Thymus (tissue), 11 donors: ENCODE measurements around the gene KRTAP21-3. TPM values are rescaled to one million over a fixed set of nuclear protein-coding genes. Genes with fewer than 3 reads are reported as not detected.

ENCODE experiments used
- DNase-seq, 9 donors: peaks; one replicate each; pipeline ENCODE4 v3.0.0-alpha.2; 2013; ENCODE audit warnings: low spot score in 9 of 9, low read depth in 6 of 9, missing footprints in 1 of 9
- H3K27ac ChIP-seq, 2 donors: one replicate each; pipeline ENCODE4 v1.5.1; 2013; ENCODE audit warnings: control low read depth in 1 of 2, low read depth in 1 of 2, low read length in 1 of 2, mild to moderate bottlenecking in 1 of 2, moderate library complexity in 1 of 2
- H3K27me3 ChIP-seq, 2 donors: one replicate each; pipeline ENCODE4 v1.5.1; 2013; ENCODE audit warnings: low read length in 1 of 2; ENCODE audit not compliant: control insufficient read depth in 2 of 2, insufficient read depth in 1 of 2
- H3K36me3 ChIP-seq, 2 donors: one replicate each; pipeline ENCODE4 v1.5.1; 2013; ENCODE audit warnings: low read length in 1 of 2, mild to moderate bottlenecking in 1 of 2, moderate library complexity in 1 of 2; ENCODE audit not compliant: control insufficient read depth in 2 of 2, insufficient read depth in 2 of 2
- H3K4me1 ChIP-seq, 2 donors: one replicate each; pipeline ENCODE4 v1.5.1; 2013; ENCODE audit warnings: low read length in 2 of 2; ENCODE audit not compliant: control insufficient read depth in 2 of 2, insufficient read depth in 2 of 2
- H3K4me3 ChIP-seq, 2 donors: one replicate each; pipeline ENCODE4 v1.5.1; 2013; ENCODE audit warnings: low read length in 2 of 2, control low read depth in 1 of 2, mild to moderate bottlenecking in 1 of 2
- H3K9me3 ChIP-seq, 2 donors: one replicate each; pipeline ENCODE4 v1.5.1; 2013; ENCODE audit warnings: low read length in 1 of 2, mild to moderate bottlenecking in 1 of 2; ENCODE audit not compliant: control insufficient read depth in 2 of 2, insufficient read depth in 1 of 2
- WGBS: extraction: QIAGEN DNeasy Blood & Tissue Kit; methylation state at CpG from one replicate; pipeline ENCODE4 v1.1.7; 2013; 5-methylcytosine and 5-hydroxymethylcytosine counted together
- polyA plus RNA-seq: library from polyadenylated mRNA; stranded (reverse); fragments of 200-250 nt; gene quantifications from one replicate; pipeline ENCODE4 v1.2.3, GENCODE V29; 2013
- total RNA-seq: library from RNA; stranded (reverse); fragments of 120-200 nt; gene quantifications from one replicate; pipeline ENCODE4 v1.2.4, GENCODE V29; 2013
- donor health status: healthy.

Gene KRTAP21-3
- total and polyA plus RNA-seq, 2 donors, result not detected

GRCh38 chr21:30717105-30717504 lies 1.5 kb downstream of the KRTAP21-3 start:
- Histone ChIP-seq H3K36me3 (no peaks in the 10 kb centered on the region), H3K9me3 (no peaks in the 10 kb centered on the region), H3K27ac (no peak overlapping the region), H3K4me3 (no peak overlapping the region), H3K27me3 (no peaks in the 10 kb centered on the region), H3K4me1 (no peaks in the 10 kb centered on the region)
- WGBS, result 95% methylated on average over 2 of the region's 2 CpGs
- DNase-seq, result no peak

- no peak for DNase-seq
- H3K36me3 ChIP-seq, result no peaks in the 10 kb centered on the region
- H3K4me1 ChIP-seq, result no peaks in the 10 kb centered on the region
- H3K27ac ChIP-seq, result no peak overlapping the region
- no peak overlapping the region for H3K4me3 ChIP-seq
- H3K27me3 ChIP-seq, result no peaks in the 10 kb centered on the region
- H3K9me3 ChIP-seq, result no peaks in the 10 kb centered on the region
- WGBS, result 95% methylated on average over 2 of the region's 2 CpGs
Observed at GRCh38 chr21:30714946-30715345, 3.6 kb downstream of the KRTAP21-3 start.

- H3K36me3 ChIP-seq, result no peaks in the 10 kb centered on the region
- H3K4me1 ChIP-seq, result no peaks in the 10 kb centered on the region
- 80% methylated on average over 3 of the region's 3 CpGs for whole genome bisulfite sequencing
- H3K27me3 ChIP-seq, result no peaks in the 10 kb centered on the region
- no peak overlapping the region for H3K27ac ChIP-seq
- H3K4me3 ChIP-seq, result no peak overlapping the region
- no peak for DNase-seq
- no peaks in the 10 kb centered on the region for H3K9me3 ChIP-seq
Observed at GRCh38 chr21:30714456-30714855, 4.1 kb downstream of the KRTAP21-3 start.

GRCh38 chr21:30713766-30714165 lies 4.8 kb downstream of the KRTAP21-3 start:
- no peak overlapping the region for H3K4me3 ChIP-seq
- H3K36me3 ChIP-seq, result no peaks in the 10 kb centered on the region
- no peaks in the 10 kb centered on the region for H3K27me3 ChIP-seq
- 87% methylated on average over 3 of the region's 3 CpGs for WGBS
- no peaks in the 10 kb centered on the region for H3K4me1 ChIP-seq
- H3K9me3 ChIP-seq, result no peaks in the 10 kb centered on the region
- H3K27ac ChIP-seq, result no peak overlapping the region
- no peak for DNase-seq

GRCh38 chr21:30710499-30710898 lies 8.1 kb downstream of the KRTAP21-3 start:
- 62% methylated on average over 3 of the region's 3 CpGs for WGBS
- H3K27me3 ChIP-seq, result no peaks in the 10 kb centered on the region

GRCh38 chr21:30707409-30707808 lies 11.2 kb downstream of the KRTAP21-3 start:
- Histone ChIP-seq H3K4me1 (no peaks in the 10 kb centered on the region), H3K4me3 (no peak overlapping the region), H3K27ac (no peak overlapping the region), H3K27me3 (no peaks in the 10 kb centered on the region), H3K36me3 (no peaks in the 10 kb centered on the region), H3K9me3 (no peaks in the 10 kb centered on the region)
- no peak for DNase-seq

More at GRCh38 chr21:30710499-30710898, 8.1 kb downstream of the KRTAP21-3 start:
- DNase-seq, result no peak
- Histone ChIP-seq H3K36me3 (no peaks in the 10 kb centered on the region), H3K27ac (no peak overlapping the region), H3K4me1 (no peaks in the 10 kb centered on the region), H3K9me3 (no peaks in the 10 kb centered on the region), H3K4me3 (no peak overlapping the region)

GRCh38 chr21:30695956-30696355 lies 22.6 kb downstream of the KRTAP21-3 start:
- no peaks in the 10 kb centered on the region for H3K36me3 ChIP-seq
- H3K27me3 ChIP-seq, result no peaks in the 10 kb centered on the region
- DNase-seq, result no peak
- H3K27ac ChIP-seq, result no peak overlapping the region
- 67% methylated on average over 1 of the region's 1 CpG for WGBS
- peaks cover 0 to 3% of the 10 kb centered on the region in 2 donors for H3K9me3 ChIP-seq
- no peaks in the 10 kb centered on the region for H3K4me1 ChIP-seq
- H3K4me3 ChIP-seq, result no peak overlapping the region

- no peaks in the 10 kb centered on the region for H3K27me3 ChIP-seq
- no peaks in the 10 kb centered on the region for H3K9me3 ChIP-seq
- no peak overlapping the region for H3K27ac ChIP-seq
- no peak overlapping the region for H3K4me3 ChIP-seq
- no peaks in the 10 kb centered on the region for H3K36me3 ChIP-seq
- whole genome bisulfite sequencing, result 64% methylated on average over 7 of the region's 7 CpGs
- no peak for DNase-seq
- no peaks in the 10 kb centered on the region for H3K4me1 ChIP-seq
Observed at GRCh38 chr21:30689822-30690221, 28.8 kb downstream of the KRTAP21-3 start.

GRCh38 chr21:30684506-30684905 lies 34.1 kb downstream of the KRTAP21-3 start:
- H3K27me3 ChIP-seq, result no peaks in the 10 kb centered on the region
- no peaks in the 10 kb centered on the region for H3K36me3 ChIP-seq
- no peak for DNase-seq
- no peaks in the 10 kb centered on the region for H3K9me3 ChIP-seq
- no peaks in the 10 kb centered on the region for H3K4me1 ChIP-seq
- no peak overlapping the region for H3K4me3 ChIP-seq
- 89% methylated on average over 6 of the region's 6 CpGs for WGBS
- no peak overlapping the region for H3K27ac ChIP-seq

GRCh38 chr21:30680586-30680985 lies 38.0 kb downstream of the KRTAP21-3 start:
- no peak for DNase-seq
- H3K27me3 ChIP-seq, result no peaks in the 10 kb centered on the region
- WGBS, result 71% methylated on average over 1 of the region's 1 CpG
- no peaks in the 10 kb centered on the region for H3K9me3 ChIP-seq
- no peaks in the 10 kb centered on the region for H3K36me3 ChIP-seq
- H3K4me3 ChIP-seq, result no peak overlapping the region
- no peak overlapping the region for H3K27ac ChIP-seq
- no peaks in the 10 kb centered on the region for H3K4me1 ChIP-seq
